HCT116 (cell line): Measurements from ENCODE around the gene RASSF9. TPM values are rescaled to one million over a fixed set of nuclear protein-coding genes. Genes with fewer than 3 reads are reported as not detected.

Experiments used
- ATAC-seq: fragments of 200-7000 bp; cut with Tn5 transposase; 2 replicates; pipeline ENCODE4 v1.9.1; 2020; ENCODE audit warnings: mild to moderate bottlenecking, moderate library complexity
- BruUV-seq: library from RNA; stranded (reverse); fragments of 400-500 nt; replicated peaks from 2 replicates; lab custom pipeline; 2021; lab: Mats Ljungman, UMichigan
- CTCF ChIA-PET: fragments of 300-600 bp; sonication (Branson Sonifier 250); formaldehyde crosslinking; loops from one replicate; lab custom pipeline; 2021; ENCODE audit warnings: antibody characterized with exemption; lab: Charles Lee
- POLR2A ChIA-PET: fragments of 300-600, 350-600 bp; sonication (Branson Sonifier 250); formaldehyde crosslinking; loops from one replicate; lab custom pipeline; 2021; ENCODE audit warnings: antibody characterized with exemption; lab: Charles Lee
- RAD21 ChIA-PET, 2 experiments: fragments of 300-600 bp; sonication (Branson Sonifier 250); formaldehyde crosslinking; loops; one replicate each; lab custom pipeline; 2023; ENCODE audit warnings: low total read pairs in 2 of 2; ENCODE audit not compliant: uncharacterized antibody in 2 of 2, unreplicated experiment in 2 of 2, low non-redundant PET in 1 of 2; lab: Charles Lee
- DNase-seq: peaks from one replicate; pipeline ENCODE4 v3.0.0-alpha.2; 2010; ENCODE audit warnings: low read depth, low spot score
- H2AFZ ChIP-seq: fragments of 200-600 bp; shearing (Covaris generic), sonication (generic); 2 replicates; pipeline ENCODE4 v1.6.1; 2017; ENCODE audit warnings: low read depth, mixed run types, mixed read lengths, antibody characterized with exemption, low read length; ENCODE audit not compliant: poor library complexity, severe bottlenecking
- H3K27ac ChIP-seq: 2 replicates; pipeline ENCODE4 v1.5.1; 2012; ENCODE audit warnings: low read depth, low read length
- H3K27me3 ChIP-seq: fragments of 200-600 bp; sonication (generic); 2 replicates; pipeline ENCODE4 v1.6.1; 2016; ENCODE audit warnings: mixed run types, low read length, mixed read lengths; ENCODE audit not compliant: insufficient read depth
- H3K36me3 ChIP-seq, 2 experiments: fragments of 200-500 bp in 1 of 2; fragments of 200-600 bp in 1 of 2; sonication (Bioruptor generic) in 1 of 2; sonication (generic) in 1 of 2; 2 replicates each; pipeline versions ENCODE4 v1.5.1 to v1.6.1; 2014 to 2016; ENCODE audit warnings: low read length in 2 of 2, inconsistent platforms in 1 of 2, mixed read lengths in 1 of 2, mixed run types in 1 of 2; ENCODE audit not compliant: insufficient read depth in 2 of 2, control insufficient read depth in 1 of 2
- H3K4me1 ChIP-seq, 2 experiments: fragments of 200-600 bp in 1 of 2; sonication (generic) in 1 of 2; 2 replicates each; pipeline versions ENCODE4 v1.5.1 to v1.6.1; 2012 to 2017; ENCODE audit warnings: low read length in 2 of 2, inconsistent platforms in 1 of 2, mild to moderate bottlenecking in 1 of 2, mixed read lengths in 1 of 2, mixed run types in 1 of 2, moderate library complexity in 1 of 2; ENCODE audit not compliant: insufficient read depth in 2 of 2, control insufficient read depth in 1 of 2
- H3K4me2 ChIP-seq: fragments of 200-600 bp; sonication (generic); 2 replicates; pipeline ENCODE4 v1.6.1; 2017; ENCODE audit warnings: mixed run types, low read length, mixed read lengths
- H3K4me3 ChIP-seq, 2 experiments: fragments of 200-600 bp in 1 of 2; sonication (generic) in 1 of 2; replicated peaks in 1 of 2; 2 replicates each; pipeline ENCODE4 v1.5.1; 2011 to 2016; ENCODE audit warnings: low read length in 2 of 2, control low read depth in 1 of 2, low read depth in 1 of 2, mild to moderate bottlenecking in 1 of 2, mixed read lengths in 1 of 2, mixed run types in 1 of 2
- H3K79me2 ChIP-seq: fragments of 200-600 bp; sonication (generic); 2 replicates; pipeline ENCODE4 v1.6.1; 2017; ENCODE audit warnings: mild to moderate bottlenecking, mixed run types, low read length, moderate library complexity, mixed read lengths; ENCODE audit not compliant: insufficient read depth
- H3K9ac ChIP-seq: fragments of 200-600 bp; sonication (generic); 2 replicates; pipeline ENCODE4 v1.6.1; 2016; ENCODE audit warnings: low read length, mixed read lengths
- H3K9me2 ChIP-seq: fragments of 200-600 bp; sonication (generic), shearing (Covaris generic); 2 replicates; pipeline ENCODE4 v1.6.1; 2017; ENCODE audit warnings: mixed run types, mild to moderate bottlenecking, moderate library complexity; ENCODE audit not compliant: insufficient read depth
- H3K9me3 ChIP-seq, 2 experiments: fragments of 200-500 bp in 1 of 2; fragments of 200-600 bp in 1 of 2; sonication (Bioruptor generic) in 1 of 2; sonication (generic) in 1 of 2; 2 replicates each; pipeline ENCODE4 v1.6.1; 2014 to 2017; ENCODE audit warnings: low read length in 2 of 2, mixed read lengths in 2 of 2, inconsistent platforms in 1 of 2, low read depth in 1 of 2, mild to moderate bottlenecking in 1 of 2, mixed run types in 1 of 2, moderate library complexity in 1 of 2; ENCODE audit not compliant: control insufficient read depth in 1 of 2, insufficient read depth in 1 of 2
- H4K20me1 ChIP-seq: fragments of 200-600 bp; sonication (generic), shearing (Covaris generic); 2 replicates; pipeline ENCODE4 v1.6.1; 2017; ENCODE audit warnings: mixed run types, mild to moderate bottlenecking, moderate library complexity; ENCODE audit not compliant: insufficient read depth
- ATF3 ChIP-seq: IDR thresholded peaks from 2 replicates; pipeline ENCODE4 v1.6.1; 2012
- CBX3 ChIP-seq: IDR thresholded peaks from 2 replicates; pipeline ENCODE4 v1.6.1; 2012; ENCODE audit warnings: low read depth
- EGR1 ChIP-seq: IDR thresholded peaks from 2 replicates; pipeline ENCODE4 v1.6.1; 2012; ENCODE audit warnings: low read depth
- ELF1 ChIP-seq: IDR thresholded peaks from 2 replicates; pipeline ENCODE4 v1.6.1; 2012; ENCODE audit warnings: low read depth, borderline replicate concordance
- FOSL1 ChIP-seq: IDR thresholded peaks from 2 replicates; pipeline ENCODE4 v1.6.1; 2012; ENCODE audit warnings: low read depth
- JUND ChIP-seq: IDR thresholded peaks from 2 replicates; pipeline ENCODE4 v1.6.1; 2012
- MAX ChIP-seq: IDR thresholded peaks from 2 replicates; pipeline ENCODE4 v1.6.1; 2012
- POLR2A ChIP-seq: IDR thresholded peaks from 2 replicates; pipeline ENCODE4 v1.7.0; 2011; ENCODE audit warnings: borderline replicate concordance; ENCODE audit not compliant: insufficient read depth, insufficient read length; ENCODE audit errors: extremely low read depth
- RAD21 ChIP-seq: IDR thresholded peaks from 2 replicates; pipeline ENCODE4 v1.6.1; 2012; ENCODE audit warnings: low read depth, mild to moderate bottlenecking
- SIN3A ChIP-seq: IDR thresholded peaks from 2 replicates; pipeline ENCODE4 v1.6.1; 2012; ENCODE audit warnings: low read depth
- SP1 ChIP-seq: IDR thresholded peaks from 2 replicates; pipeline ENCODE4 v1.6.1; 2012; ENCODE audit warnings: low read depth
- SRF ChIP-seq: IDR thresholded peaks from 2 replicates; pipeline ENCODE4 v1.6.1; 2012; ENCODE audit warnings: low read depth
- TCF7L2 ChIP-seq: IDR thresholded peaks from 2 replicates; pipeline ENCODE4 v1.7.0; 2011; ENCODE audit warnings: borderline replicate concordance, inconsistent platforms; ENCODE audit not compliant: insufficient read depth, insufficient read length; ENCODE audit errors: extremely low read depth
- YY1 ChIP-seq: IDR thresholded peaks from 2 replicates; pipeline ENCODE4 v1.6.1; 2011; ENCODE audit warnings: low read length, low read depth, moderate library complexity, mild to moderate bottlenecking; ENCODE audit not compliant: insufficient replicate concordance; ENCODE audit errors: extremely low read depth
- ZFX ChIP-seq: fragments of 450-650 bp; IDR thresholded peaks from 2 replicates; pipeline ENCODE4 v1.6.1; 2017
- ZNF274 ChIP-seq: fragments of 200-500 bp; sonication (Bioruptor generic); IDR thresholded peaks from 2 replicates; pipeline ENCODE4 v1.6.1; 2014; ENCODE audit warnings: mild to moderate bottlenecking, low read depth, low read length, inconsistent platforms
- intact Hi-C: fragments of 100-400 bp; cut with micrococcal nuclease; formaldehyde crosslinking; loops from 2 replicates; pipeline ENCODE4 v1.10.0; 2022
- total RNA-seq: library from RNA; stranded (reverse); gene quantifications from one replicate; pipeline ENCODE4 v1.2.1, GENCODE V29; 2021; ENCODE audit not compliant: unreplicated experiment
- TF ChIP-seq, protein P1 (sequence below), 3 experiments: fragments of 200-600 bp in 1 of 3; sonication (generic) in 1 of 3; IDR thresholded peaks in 2 of 3; conservative IDR thresholded peaks in 1 of 3; 2 replicates each; pipeline ENCODE4 v1.5.1; 2012 to 2017; ENCODE audit warnings: low read depth in 2 of 3, low read length in 2 of 3, antibody characterized with exemption in 1 of 3, borderline replicate concordance in 1 of 3, control low read depth in 1 of 3, mild to moderate bottlenecking in 1 of 3, mixed read lengths in 1 of 3, mixed run types in 1 of 3, moderate library complexity in 1 of 3; ENCODE audit not compliant: insufficient read depth in 1 of 3

RASSF9 gene
- total RNA-seq, 1 experiment from 2014 or later: not detected

DNA sequence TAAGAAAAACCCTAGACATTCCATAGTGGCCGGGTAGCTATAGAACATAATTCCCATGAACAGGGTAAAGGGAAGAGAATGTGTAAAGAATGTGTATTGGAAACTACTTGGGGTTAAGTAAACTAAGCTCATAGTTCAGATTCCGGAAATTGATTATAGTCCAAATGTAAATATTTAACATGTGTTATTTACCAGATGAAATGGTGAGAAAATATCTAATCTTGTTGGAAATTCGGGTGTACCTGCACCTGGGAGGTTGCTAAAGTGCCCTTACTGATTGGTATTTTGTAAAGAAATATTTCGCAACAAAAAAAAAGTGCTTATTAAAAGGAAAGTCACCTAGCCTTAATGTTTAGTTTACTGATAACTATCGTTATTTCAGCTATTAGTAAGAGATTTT is 14.4 kb downstream of the RASSF9 start:
- H3K27ac ChIP-seq: no peak overlapping the region
- RAD21 ChIA-PET: no interaction called here
- no peaks in the 10 kb centered on the region for H3K9me3 ChIP-seq
- no peaks in the 10 kb centered on the region for H3K9me2 ChIP-seq
- no peak overlapping the region for H3K9ac ChIP-seq
- CTCF ChIA-PET: interaction anchor here (0.6 kb wide), 1 partner anchor 8 kb away, joined by 3 read pairs; no protein-coding TSS in a partner anchor
- H3K36me3 ChIP-seq: no peaks in the 10 kb centered on the region
- H3K4me1 ChIP-seq: no peaks in the 10 kb centered on the region
- H3K79me2 ChIP-seq: no peaks in the 10 kb centered on the region
- H3K4me2 ChIP-seq: no peak overlapping the region
- no TSS peak for BruUV-seq
- H3K4me3 ChIP-seq: no peak overlapping the region
- intact Hi-C loops: no loop called here
- ATAC-seq (no peak), DNase-seq (no peak)
- no peak for TF ChIP-seq ZNF274
- TF ChIP-seq POLR2A: no peak
- no peak for TF ChIP-seq TCF7L2
- no peak for TF ChIP-seq FOSL1
- TF ChIP-seq CBX3: no peak
- no peak for TF ChIP-seq ATF3
- TF ChIP-seq RAD21: no peak
- no peak for TF ChIP-seq SRF
- no peak for TF ChIP-seq SP1
- TF ChIP-seq MAX: no peak
- no peaks in the 10 kb centered on the region for H3K27me3 ChIP-seq
- H2AFZ ChIP-seq: no peak overlapping the region
- H4K20me1 ChIP-seq: no peaks in the 10 kb centered on the region
- POLR2A ChIA-PET: no interaction called here

DNA sequence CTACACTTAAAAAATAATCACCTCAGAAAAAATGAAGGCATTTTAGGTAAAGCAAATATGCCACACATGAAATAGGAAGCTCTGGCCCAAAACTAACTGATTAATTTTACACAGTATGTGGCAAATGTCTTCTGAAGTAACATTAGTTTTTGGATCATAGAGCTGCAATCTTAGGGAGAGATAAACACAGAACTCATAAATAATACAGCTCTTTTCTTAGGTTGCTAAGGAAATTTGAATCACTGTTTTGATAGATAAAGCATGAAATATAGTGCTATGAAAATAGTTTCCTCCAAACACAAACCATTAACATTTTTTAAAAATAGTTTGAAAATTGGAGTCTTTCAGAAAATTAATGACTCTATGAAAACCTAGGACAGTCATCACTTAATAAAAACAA is 15.0 kb downstream of the RASSF9 start:
- intact Hi-C loops: no loop called here
- H3K36me3 ChIP-seq: no peaks in the 10 kb centered on the region
- H2AFZ ChIP-seq: no peak overlapping the region
- H3K9me3 ChIP-seq: no peaks in the 10 kb centered on the region
- ATAC-seq: no peak
- CTCF ChIA-PET: no interaction called here
- no peak overlapping the region for H3K4me3 ChIP-seq
- no peak overlapping the region for H3K27ac ChIP-seq
- no peaks in the 10 kb centered on the region for H3K9me2 ChIP-seq
- no peaks in the 10 kb centered on the region for H3K79me2 ChIP-seq
- RAD21 ChIA-PET: no interaction called here
- no peak overlapping the region for H3K9ac ChIP-seq
- H3K27me3 ChIP-seq: no peaks in the 10 kb centered on the region
- no peaks in the 10 kb centered on the region for H4K20me1 ChIP-seq
- no peak overlapping the region for H3K4me2 ChIP-seq
- no peaks in the 10 kb centered on the region for H3K4me1 ChIP-seq
- no peak for TF ChIP-seq EGR1
- no peak for TF ChIP-seq YY1
- TF ChIP-seq SIN3A: no peak
- no peak for TF ChIP-seq POLR2A
- TF ChIP-seq ATF3: no peak
- no peak for TF ChIP-seq MAX
- no peak for TF ChIP-seq TCF7L2
- no peak for TF ChIP-seq SRF
- TF ChIP-seq, protein P1, sequence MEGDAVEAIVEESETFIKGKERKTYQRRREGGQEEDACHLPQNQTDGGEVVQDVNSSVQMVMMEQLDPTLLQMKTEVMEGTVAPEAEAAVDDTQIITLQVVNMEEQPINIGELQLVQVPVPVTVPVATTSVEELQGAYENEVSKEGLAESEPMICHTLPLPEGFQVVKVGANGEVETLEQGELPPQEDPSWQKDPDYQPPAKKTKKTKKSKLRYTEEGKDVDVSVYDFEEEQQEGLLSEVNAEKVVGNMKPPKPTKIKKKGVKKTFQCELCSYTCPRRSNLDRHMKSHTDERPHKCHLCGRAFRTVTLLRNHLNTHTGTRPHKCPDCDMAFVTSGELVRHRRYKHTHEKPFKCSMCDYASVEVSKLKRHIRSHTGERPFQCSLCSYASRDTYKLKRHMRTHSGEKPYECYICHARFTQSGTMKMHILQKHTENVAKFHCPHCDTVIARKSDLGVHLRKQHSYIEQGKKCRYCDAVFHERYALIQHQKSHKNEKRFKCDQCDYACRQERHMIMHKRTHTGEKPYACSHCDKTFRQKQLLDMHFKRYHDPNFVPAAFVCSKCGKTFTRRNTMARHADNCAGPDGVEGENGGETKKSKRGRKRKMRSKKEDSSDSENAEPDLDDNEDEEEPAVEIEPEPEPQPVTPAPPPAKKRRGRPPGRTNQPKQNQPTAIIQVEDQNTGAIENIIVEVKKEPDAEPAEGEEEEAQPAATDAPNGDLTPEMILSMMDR (IDR thresholded peaks at IDR 0.05 in 2 of 3, conservative IDR thresholded peaks at IDR 0.05 in 1 of 3; ENCODE audit: borderline replicate concordance in 1 of 3, insufficient read depth in 1 of 3, low read depth in 2 of 3, low read length in 2 of 3): no peak
- no peak for TF ChIP-seq FOSL1
- TF ChIP-seq ELF1: no peak
- TF ChIP-seq CBX3: no peak
- TF ChIP-seq JUND: no peak
- no peak for TF ChIP-seq ZFX
- TF ChIP-seq, all 23 proteins: peak for 0
- POLR2A ChIA-PET: no interaction called here
- BruUV-seq: no TSS peak
- DNase-seq: no peak
